ENCODE measurements around the gene SLC25A43. TPM values are rescaled to one million over a fixed set of nuclear protein-coding genes. Genes with fewer than 3 reads are reported as not detected.

Gene SLC25A43
- total RNA-seq, 1 experiment from 2014 or later = 4.5 TPM

DNA sequence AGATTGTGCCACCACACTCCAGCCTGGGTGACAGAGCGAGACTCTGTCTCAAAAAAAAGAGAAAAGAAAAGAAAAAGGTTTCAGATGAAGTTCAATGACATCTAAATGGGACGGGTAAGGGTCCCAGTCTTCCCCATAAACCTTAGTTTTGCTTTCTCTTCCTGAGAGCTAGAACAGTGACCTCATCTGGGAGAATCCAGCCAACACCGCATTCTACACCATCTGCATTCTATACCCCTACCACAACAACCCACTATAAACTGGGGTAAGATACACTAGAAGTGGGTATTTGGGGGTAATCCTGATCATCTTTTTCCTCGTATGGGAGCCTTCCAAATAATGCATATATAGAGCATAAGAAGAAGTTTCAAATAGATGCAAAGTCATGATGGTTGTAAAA, 18.2 kb downstream of the SLC25A43 start:
- no peaks in the 10 kb centered on the region for H3K27me3 Mint-ChIP-seq (ENCODE audit: low read depth)
- CTCF ChIA-PET = interaction anchor here (0.7 to 2.2 kb wide), 3 partner anchors 51 to 99 kb away, joined by 3 to 7 read pairs (median 7); partner anchors contain the start of gene SLC25A5
- TF ChIP-seq, protein P1, sequence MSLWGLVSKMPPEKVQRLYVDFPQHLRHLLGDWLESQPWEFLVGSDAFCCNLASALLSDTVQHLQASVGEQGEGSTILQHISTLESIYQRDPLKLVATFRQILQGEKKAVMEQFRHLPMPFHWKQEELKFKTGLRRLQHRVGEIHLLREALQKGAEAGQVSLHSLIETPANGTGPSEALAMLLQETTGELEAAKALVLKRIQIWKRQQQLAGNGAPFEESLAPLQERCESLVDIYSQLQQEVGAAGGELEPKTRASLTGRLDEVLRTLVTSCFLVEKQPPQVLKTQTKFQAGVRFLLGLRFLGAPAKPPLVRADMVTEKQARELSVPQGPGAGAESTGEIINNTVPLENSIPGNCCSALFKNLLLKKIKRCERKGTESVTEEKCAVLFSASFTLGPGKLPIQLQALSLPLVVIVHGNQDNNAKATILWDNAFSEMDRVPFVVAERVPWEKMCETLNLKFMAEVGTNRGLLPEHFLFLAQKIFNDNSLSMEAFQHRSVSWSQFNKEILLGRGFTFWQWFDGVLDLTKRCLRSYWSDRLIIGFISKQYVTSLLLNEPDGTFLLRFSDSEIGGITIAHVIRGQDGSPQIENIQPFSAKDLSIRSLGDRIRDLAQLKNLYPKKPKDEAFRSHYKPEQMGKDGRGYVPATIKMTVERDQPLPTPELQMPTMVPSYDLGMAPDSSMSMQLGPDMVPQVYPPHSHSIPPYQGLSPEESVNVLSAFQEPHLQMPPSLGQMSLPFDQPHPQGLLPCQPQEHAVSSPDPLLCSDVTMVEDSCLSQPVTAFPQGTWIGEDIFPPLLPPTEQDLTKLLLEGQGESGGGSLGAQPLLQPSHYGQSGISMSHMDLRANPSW (CRISPR knock-in tag; conservative IDR thresholded peaks at IDR 0.05; ENCODE audit: low read depth) = no peak
- TF ChIP-seq CBFB (CRISPR knock-in tag; IDR thresholded peaks at IDR 0.05; ENCODE audit: low read depth) = no peak
- TF ChIP-seq SOX15 (CRISPR knock-in tag; IDR thresholded peaks at IDR 0.05) = no peak
- no peak for TF ChIP-seq GRHL2 (CRISPR knock-in tag; IDR thresholded peaks at IDR 0.05; ENCODE audit: insufficient replicate concordance, severe bottlenecking)
- no peak for TF ChIP-seq JAZF1 (CRISPR knock-in tag; IDR thresholded peaks at IDR 0.05)
- POLR2A ChIA-PET = no interaction called here
- peak; percentile 68 for ATAC-seq
- no peak overlapping the region for H3K4me3 Mint-ChIP-seq
- no peaks in the 10 kb centered on the region for H3K36me3 Mint-ChIP-seq
- DNase-seq (ENCODE audit: low spot score) = no peak
- no peaks in the 10 kb centered on the region for H3K9me3 Mint-ChIP-seq
- H3K27ac Mint-ChIP-seq = no peak overlapping the region
- peaks cover 17% of the 10 kb centered on the region for H3K4me1 Mint-ChIP-seq

- no peak for DNase-seq (ENCODE audit: low spot score)
- ChIA-PET POLR2A (no interaction called here), CTCF (interaction anchor here (0.7 to 2.2 kb wide), 4 partner anchors 51 to 98 kb away, joined by 3 to 7 read pairs (median 6); partner anchors contain the start of gene SLC25A5)
- Mint-ChIP-seq H3K9me3 (no peaks in the 10 kb centered on the region), H3K4me3 (no peak overlapping the region), H3K27ac (no peak overlapping the region), H3K36me3 (no peaks in the 10 kb centered on the region), H3K27me3 (ENCODE audit: low read depth) (no peaks in the 10 kb centered on the region), H3K4me1 (peaks cover 17% of the 10 kb centered on the region)
- ATAC-seq = peak; percentile 59; the same call in 1 of the 2 replicates
- TF ChIP-seq ZNF219 (CRISPR knock-in tag; IDR thresholded peaks at IDR 0.05; ENCODE audit: borderline replicate concordance) (no peak), E2F1 (CRISPR knock-in tag; IDR thresholded peaks at IDR 0.05) (no peak), E2F5 (CRISPR knock-in tag; IDR thresholded peaks at IDR 0.05) (no peak), SMAD4 (CRISPR knock-in tag; IDR thresholded peaks at IDR 0.05) (no peak), ZNF416 (CRISPR knock-in tag; IDR thresholded peaks at IDR 0.05) (no peak), ZNF396 (CRISPR knock-in tag; IDR thresholded peaks at IDR 0.05; ENCODE audit: borderline replicate concordance) (no peak)
- TF ChIP-seq, protein P1 (CRISPR knock-in tag; conservative IDR thresholded peaks at IDR 0.05; ENCODE audit: low read depth) = no peak
Observed at GRCh38 chrX:119417842-119418241, 18.7 kb downstream of the SLC25A43 start.

- H3K4me1 Mint-ChIP-seq = peaks cover 17% of the 10 kb centered on the region
- no peaks in the 10 kb centered on the region for H3K27me3 Mint-ChIP-seq (ENCODE audit: low read depth)
- POLR2A ChIA-PET = no interaction called here
- DNase-seq (ENCODE audit: low spot score) (no peak), ATAC-seq (no peak)
- H3K36me3 Mint-ChIP-seq = no peaks in the 10 kb centered on the region
- no peaks in the 10 kb centered on the region for H3K9me3 Mint-ChIP-seq
- CTCF ChIA-PET = interaction anchor here (2.1 kb wide), 1 partner anchor 93 kb away, joined by 7 read pairs; no protein-coding TSS in a partner anchor
- H3K4me3 Mint-ChIP-seq = no peak overlapping the region
- no peak overlapping the region for H3K27ac Mint-ChIP-seq
- TF ChIP-seq, protein P2, sequence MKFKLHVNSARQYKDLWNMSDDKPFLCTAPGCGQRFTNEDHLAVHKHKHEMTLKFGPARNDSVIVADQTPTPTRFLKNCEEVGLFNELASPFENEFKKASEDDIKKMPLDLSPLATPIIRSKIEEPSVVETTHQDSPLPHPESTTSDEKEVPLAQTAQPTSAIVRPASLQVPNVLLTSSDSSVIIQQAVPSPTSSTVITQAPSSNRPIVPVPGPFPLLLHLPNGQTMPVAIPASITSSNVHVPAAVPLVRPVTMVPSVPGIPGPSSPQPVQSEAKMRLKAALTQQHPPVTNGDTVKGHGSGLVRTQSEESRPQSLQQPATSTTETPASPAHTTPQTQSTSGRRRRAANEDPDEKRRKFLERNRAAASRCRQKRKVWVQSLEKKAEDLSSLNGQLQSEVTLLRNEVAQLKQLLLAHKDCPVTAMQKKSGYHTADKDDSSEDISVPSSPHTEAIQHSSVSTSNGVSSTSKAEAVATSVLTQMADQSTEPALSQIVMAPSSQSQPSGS (CRISPR knock-in tag; IDR thresholded peaks at IDR 0.05; ENCODE audit: borderline replicate concordance, low read depth) = no peak
- TF ChIP-seq NFATC4 (CRISPR knock-in tag; IDR thresholded peaks at IDR 0.05) (no peak), HMGA2 (CRISPR knock-in tag; IDR thresholded peaks at IDR 0.05) (no peak), ETV6 (CRISPR knock-in tag; IDR thresholded peaks at IDR 0.05) (no peak), CDX4 (CRISPR knock-in tag; IDR thresholded peaks at IDR 0.05; ENCODE audit: borderline replicate concordance) (no peak), RELA (CRISPR knock-in tag; IDR thresholded peaks at IDR 0.05; ENCODE audit: borderline replicate concordance) (no peak), ZBTB21 (CRISPR knock-in tag; IDR thresholded peaks at IDR 0.05; ENCODE audit: borderline replicate concordance) (no peak)
- TF ChIP-seq, protein P3, sequence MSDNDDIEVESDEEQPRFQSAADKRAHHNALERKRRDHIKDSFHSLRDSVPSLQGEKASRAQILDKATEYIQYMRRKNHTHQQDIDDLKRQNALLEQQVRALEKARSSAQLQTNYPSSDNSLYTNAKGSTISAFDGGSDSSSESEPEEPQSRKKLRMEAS (CRISPR knock-in tag; IDR thresholded peaks at IDR 0.05) = no peak
- TF ChIP-seq, protein P4, sequence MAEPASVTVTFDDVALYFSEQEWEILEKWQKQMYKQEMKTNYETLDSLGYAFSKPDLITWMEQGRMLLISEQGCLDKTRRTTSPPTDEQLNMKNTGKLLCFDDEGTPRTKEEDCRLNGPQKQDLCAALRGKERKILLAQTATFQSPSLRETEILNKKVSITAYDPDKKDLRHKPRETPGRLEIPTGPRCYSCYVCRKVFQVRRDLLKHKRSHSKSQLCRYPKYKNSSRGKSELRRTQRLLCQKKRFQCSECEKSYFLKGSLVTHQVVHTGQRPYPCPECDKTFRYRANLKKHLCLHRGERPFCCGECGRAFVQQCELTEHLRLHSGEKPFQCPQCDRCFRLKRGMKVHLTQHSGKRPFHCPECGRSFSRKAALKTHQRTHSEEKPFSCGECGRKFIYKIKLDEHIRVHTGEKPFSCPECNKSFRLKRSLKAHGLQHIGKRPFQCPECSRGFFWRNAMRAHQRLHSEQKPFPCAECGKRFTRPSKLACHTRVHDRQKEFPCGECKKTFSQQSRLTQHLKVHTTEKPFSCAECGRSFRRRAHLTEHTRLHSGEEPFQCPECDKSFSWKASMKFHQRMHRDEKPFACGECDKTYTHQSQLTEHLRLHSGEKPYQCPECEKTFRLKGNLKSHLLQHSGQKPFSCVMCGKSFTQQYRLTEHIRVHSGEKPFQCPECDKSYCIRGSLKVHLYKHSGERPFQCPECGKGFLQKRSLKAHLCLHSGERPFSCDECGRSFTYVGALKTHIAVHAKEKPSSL (CRISPR knock-in tag; conservative IDR thresholded peaks at IDR 0.05) = no peak
Observed at GRCh38 chrX:119419146-119419545, 20.0 kb downstream of the SLC25A43 start.

Measured in WTC11 (cell line).